ENCODE results near the gene CLPSL2. TPM values are rescaled to one million over a fixed set of nuclear protein-coding genes. Genes with fewer than 3 reads are reported as not detected.

Gene CLPSL2
- total RNA-seq: not detected in 2 replicates

DNA sequence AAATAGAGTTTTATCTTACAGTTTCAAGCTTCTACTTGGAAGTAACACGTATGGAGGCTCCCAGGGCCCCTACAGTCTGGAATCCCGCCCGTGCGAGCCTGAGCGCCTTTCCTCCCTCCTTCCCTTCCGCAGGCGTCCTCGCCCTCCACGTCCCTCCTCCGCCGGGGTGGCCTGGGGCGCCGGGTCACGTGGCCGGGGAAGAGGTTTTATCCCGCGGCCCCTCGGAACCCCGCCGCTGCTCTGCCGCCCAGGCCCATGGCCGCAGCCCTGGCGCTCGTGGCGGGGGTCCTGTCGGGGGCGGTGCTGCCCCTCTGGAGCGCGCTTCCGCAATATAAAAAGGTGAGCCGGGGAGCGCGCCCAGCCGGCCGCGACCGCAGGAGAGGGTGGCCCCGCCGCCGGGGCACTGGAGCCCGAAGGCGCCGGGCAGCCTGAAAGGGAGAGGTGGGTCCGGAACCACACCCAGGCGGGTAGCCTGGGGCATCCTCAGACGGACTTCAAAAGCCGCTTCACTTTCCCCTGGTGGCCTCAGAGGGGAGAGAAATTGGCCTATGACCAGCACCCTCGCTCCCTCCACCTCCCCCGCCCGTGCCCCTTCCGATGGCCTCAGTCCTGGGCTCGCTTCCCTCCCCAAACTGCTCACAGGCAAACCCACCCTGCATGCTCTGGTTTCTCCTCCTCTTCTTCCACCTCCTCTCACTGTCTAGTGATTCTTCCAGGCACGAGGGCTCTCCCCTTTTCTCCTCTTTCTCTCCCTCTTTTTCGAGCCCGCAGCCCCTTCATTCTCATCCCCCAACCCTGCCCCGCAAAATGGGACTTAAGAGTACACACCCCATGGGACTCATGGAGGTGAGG lies at the start of gene CLPSL2:
Gene CLPSL2 (plus strand): TSS at position 235 of the 852 bp plus-strand sequence. CDS start 21 bp downstream, at position 256.
- intact Hi-C loops (cut with micrococcal nuclease): no loop called here

DNA sequence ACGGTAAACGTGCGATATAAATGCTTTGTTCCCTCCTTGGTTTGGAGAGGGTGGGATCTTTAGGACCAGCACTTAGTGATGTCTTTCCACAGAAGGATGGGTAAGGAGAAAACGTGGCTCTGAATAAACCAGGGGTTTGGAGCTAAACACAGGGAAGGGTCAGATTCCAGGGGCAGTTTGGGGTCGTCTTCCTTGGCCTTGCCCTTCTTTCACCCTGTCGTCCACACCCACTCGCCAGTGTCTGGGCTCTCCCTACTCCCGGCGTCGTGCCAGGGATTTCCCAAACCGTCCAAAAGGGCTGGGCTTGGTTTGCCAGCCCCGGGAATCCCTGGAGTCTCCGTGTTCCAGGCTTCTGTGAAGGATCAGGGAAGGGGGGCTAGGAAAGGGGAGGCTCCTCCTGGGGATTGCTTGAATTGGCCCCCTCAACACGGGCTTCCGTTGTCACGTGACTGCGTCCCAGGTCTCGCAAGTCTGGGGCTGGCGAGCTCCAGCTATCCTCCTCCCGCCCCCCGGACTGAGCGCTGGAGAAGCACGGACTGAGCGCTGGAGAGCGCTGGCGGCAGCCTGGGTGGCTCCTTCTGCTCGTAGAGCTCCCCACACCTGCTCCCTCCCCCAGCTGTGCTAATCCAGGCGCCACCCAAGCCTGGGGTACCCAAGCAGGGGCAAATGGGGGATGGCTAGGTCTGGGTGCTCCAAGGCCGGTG lies 49.0 kb upstream of the CLPSL2 start:
- intact Hi-C loops (cut with micrococcal nuclease): loop anchor here (5.0 kb wide), 1 partner anchor 60 kb away; no protein-coding TSS in a partner anchor

DNA sequence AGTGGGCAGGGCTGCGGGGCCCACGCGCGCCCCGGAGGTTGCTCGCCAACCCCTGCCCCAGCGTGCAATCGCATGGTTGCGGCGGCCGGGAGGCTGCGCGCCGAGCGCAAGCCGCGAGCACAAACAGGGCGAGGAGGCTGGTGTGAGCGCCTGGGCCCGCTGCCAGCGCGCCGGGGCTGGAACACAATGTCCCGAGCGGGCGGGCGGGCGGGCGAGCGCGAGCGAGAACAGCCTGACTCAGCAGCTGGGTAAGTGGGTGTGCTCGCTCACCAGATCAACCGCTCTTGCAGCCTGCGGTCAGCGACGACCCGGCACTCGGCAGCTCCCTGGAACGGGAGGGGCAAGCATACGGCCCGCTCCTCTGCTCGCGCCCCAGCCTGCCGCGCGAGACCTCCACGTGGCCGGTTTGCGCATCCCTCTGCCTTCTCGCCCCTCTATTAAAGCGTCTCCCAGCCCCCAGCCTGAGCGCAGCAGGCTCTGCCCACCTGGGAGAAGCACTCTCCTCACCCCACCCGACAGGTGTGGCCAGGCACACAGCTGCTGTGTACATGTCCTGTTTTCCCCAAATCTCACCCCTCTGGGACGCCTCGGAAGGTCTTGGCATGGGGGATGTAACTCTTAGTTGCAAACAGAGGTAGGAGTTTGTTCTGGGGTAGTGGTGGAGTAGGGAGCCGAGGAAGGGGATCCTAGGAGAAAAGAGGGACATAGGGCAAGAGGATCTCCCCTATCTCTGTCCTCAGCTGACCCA lies 48.3 kb upstream of the CLPSL2 start:
- intact Hi-C loops (cut with micrococcal nuclease): loop anchor here (1.0 to 5.0 kb wide), 3 partner anchors 40 to 425 kb away; partner anchors contain the start of gene FKBP5

DNA sequence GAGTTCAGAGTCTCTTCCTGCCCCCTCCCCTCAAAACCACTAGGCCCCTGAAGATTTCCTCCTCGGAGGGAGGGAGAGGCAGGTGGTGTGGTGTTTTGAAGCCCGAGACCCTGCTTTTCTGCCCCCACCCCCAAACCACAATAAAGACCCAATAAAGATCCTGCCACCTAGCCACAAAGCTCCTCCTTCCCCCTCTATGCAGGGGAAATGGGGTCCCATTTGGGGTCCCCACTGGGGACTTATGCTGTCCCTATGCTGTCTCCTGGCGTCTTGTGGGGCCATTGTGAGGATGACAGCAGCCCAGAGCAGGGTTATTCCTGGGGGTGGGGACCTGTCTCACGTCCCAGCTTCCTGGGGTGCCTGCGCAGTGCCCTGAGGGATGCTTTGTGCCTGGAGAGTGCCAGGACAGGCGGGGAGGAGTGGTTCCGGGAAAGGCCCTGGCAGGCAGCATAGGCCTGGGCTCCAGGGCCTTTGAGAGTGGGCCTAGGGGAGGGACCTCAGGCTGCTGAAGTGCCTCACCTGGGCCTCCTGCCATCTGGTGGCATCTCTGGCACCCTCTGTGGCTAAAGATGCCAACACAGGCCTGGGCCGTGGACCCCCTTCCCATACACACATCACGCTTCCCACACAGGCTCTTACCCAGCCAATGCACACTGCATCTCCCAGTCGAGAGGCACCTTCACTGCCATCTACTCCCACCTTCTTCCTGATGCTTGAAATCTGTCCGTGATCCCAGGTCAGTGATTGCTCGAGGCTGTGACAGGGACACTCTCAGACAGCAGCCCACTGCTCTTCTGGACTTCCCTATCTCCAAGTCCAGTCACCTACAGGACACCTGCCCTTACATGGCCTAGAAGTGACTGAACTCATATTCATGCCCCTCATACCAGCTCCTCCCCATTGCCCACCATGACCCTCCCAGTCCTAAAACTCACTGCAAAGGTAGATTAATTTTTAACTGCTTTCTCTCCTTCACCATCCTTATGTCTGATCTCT lies 47.4 kb upstream of the CLPSL2 start:
- intact Hi-C loops (cut with micrococcal nuclease): loop anchor here (1.0 to 5.0 kb wide), 3 partner anchors 41 to 426 kb away; partner anchors contain the start of gene FKBP5

DNA sequence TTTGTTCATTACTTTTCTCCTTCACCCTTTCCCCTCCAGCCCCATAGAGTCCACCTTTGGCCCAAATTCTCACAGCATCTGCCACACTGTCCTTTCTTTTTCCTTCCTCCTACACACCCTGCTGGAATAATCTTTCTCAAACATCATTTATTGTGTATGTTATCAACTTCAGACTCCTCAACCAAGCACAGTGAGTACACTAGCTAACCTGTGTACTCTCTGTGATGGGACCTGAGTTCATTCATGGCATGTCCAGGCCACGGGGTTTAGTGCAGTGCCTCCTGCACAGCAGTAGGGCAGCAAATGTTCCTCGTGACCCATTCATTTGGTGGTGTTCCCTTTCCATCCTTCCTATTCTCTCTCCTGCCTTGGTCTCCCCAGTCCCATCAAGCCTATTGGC lies 46.7 kb upstream of the CLPSL2 start:
- intact Hi-C loops (cut with micrococcal nuclease): loop anchor here (2.0 to 5.0 kb wide), 3 partner anchors 62 to 427 kb away; no protein-coding TSS in a partner anchor

DNA sequence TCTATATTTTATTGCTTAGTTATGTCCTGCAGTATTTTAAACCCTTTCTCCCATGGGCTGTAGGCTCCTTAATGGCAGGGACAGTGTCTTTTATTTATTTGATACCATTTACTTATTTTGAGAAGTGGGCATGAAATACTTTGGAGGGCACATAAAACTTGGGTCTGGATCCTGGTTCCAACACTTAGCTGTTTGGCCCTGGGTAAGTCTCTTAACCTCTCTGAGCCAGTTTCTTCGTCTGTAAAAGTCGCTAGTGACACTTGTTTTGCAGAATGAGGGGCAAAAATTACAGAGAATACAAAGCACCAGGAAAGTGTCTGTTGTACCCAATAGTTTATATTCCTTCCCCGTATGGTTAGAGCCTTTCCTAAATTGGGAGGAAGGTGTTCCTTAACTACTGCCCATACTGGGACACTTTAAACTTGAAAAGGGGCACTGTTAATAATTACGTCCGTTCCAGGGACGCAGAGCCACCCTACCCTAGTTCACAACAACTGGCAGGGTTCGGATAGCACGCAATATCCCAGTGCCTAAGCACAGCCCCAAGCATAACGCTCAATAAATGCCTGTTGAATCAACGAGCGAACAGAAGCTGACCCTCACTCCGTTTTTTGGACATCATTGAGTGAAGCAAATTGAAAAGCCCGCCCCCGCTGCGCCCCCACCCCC lies 45.5 kb upstream of the CLPSL2 start:
- intact Hi-C loops (cut with micrococcal nuclease): loop anchor here (5.0 kb wide), 1 partner anchor 129 kb away; no protein-coding TSS in a partner anchor

DNA sequence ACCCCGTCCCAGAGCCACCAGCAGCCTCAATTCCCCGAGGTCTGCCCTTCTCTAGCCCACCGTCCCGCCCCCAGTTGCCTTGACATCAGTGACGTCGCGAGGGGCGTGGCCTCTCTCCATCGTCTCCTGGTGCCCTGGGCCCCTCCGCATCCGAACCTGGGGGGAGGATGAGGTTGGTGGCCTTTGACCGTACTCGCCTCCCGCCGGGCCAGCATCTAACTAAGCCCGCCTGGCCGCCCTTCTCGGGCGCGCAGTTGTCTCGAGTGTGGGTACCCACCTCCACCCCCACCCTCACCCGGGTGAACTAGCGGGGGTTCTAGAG lies 45.0 kb upstream of the CLPSL2 start:
- intact Hi-C loops (cut with micrococcal nuclease): loop anchor here (5.0 kb wide), 1 partner anchor 129 kb away; no protein-coding TSS in a partner anchor

GRCh38 chr6:35731736-35732532 lies 44.5 kb upstream of the CLPSL2 start:
- intact Hi-C loops (cut with micrococcal nuclease): loop anchor here (5.0 kb wide), 1 partner anchor 130 kb away; no protein-coding TSS in a partner anchor

- intact Hi-C loops (cut with micrococcal nuclease): loop anchor here (5.0 kb wide), 1 partner anchor 131 kb away; no protein-coding TSS in a partner anchor
Observed at GRCh38 chr6:35733633-35734032, 42.8 kb upstream of the CLPSL2 start.

DNA sequence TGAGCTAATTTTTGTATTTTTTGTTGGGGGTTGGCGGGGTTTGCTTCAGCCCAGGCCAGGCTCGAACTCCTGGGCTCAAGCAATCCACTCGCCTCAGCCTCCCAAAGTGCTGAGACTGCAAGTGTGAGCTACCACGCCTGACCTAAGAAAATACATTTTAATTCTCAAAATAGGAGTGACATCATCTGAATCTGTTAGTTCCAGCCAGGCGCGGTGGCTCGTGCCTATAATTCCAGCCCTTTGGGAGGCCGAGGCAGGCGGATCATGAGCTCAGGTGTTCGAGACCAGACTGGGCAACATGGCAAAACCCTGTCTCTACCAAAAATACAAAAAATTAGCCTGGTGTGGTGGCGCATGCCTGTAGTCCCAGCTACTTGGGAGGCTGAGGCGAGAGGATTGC lies 42.1 kb upstream of the CLPSL2 start:
- intact Hi-C loops (cut with micrococcal nuclease): loop anchor here (5.0 kb wide), 1 partner anchor 132 kb away; no protein-coding TSS in a partner anchor

DNA sequence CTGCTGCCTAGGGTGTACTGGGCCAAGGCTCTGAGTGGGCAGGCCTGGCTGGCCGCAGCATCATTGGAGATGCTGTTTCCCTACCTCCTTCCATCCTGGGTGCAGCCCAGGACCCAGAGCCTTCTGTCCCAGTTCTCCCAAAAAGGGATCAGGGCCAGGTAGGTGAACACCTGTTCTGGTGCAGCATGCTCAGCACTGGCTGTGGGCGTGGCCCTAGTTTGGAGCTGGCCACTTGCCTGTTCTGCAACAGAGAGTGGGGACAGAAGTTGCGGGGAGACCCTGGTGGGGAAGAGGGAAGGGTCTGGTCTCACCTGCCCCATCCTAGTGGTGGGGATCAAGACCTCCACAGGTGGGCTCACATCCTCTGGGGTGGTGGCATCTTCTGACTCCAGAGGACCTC lies 40.9 kb upstream of the CLPSL2 start:
- intact Hi-C loops (cut with micrococcal nuclease): no loop called here

GRCh38 chr6:35736253-35736894 lies 40.0 kb upstream of the CLPSL2 start:
- intact Hi-C loops (cut with micrococcal nuclease): no loop called here

DNA sequence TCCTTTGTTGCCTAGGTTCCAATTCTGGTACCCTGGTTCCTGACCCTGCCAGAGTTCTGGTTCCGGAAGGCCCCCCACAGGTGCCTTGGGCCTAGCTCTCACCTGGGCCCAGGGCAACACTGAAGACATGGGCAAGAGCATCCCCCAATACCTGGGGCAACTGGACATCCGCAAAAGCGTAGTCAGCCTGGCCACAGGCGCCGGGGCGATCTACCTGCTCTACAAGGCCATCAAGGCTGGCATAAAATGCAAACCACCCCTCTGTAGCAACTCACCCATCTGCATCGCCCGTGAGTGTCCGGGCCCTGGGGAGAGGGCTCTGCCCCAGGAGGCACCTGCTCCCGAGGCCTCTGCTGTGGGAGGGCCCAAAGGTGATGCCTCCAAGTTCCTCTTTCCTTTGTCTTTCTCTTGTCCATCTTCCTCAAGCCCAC lies 39.4 kb upstream of the CLPSL2 start, which contains the start of gene ARMC12:
Gene ARMC12 (plus strand): TSS at position 51 of the 431 bp plus-strand sequence. CDS start 77 bp downstream, at position 128.
- intact Hi-C loops (cut with micrococcal nuclease): loop anchor here (1.0 kb wide), 2 partner anchors 153 to 214 kb away; no protein-coding TSS in a partner anchor

GRCh38 chr6:35737413-35738211 lies 38.8 kb upstream of the CLPSL2 start:
- intact Hi-C loops (cut with micrococcal nuclease): loop anchor here (1.0 kb wide), 2 partner anchors 153 to 214 kb away; no protein-coding TSS in a partner anchor

- intact Hi-C loops (cut with micrococcal nuclease): no loop called here
Observed at GRCh38 chr6:35739645-35740524, 36.5 kb upstream of the CLPSL2 start.

GRCh38 chr6:35742842-35743241 lies 33.6 kb upstream of the CLPSL2 start:
- intact Hi-C loops (cut with micrococcal nuclease): no loop called here

Measured in T-helper 2 cell treated with Interferon-gamma antibody and Interleukin-4, amounts not matched to agents 100 ng/mL and 5 ng/mL, for 36 hours (primary cell).